Subcutaneous adipose tissue (tissue), 4 donors: ENCODE measurements around the gene RDH14. TPM values are rescaled to one million over a fixed set of nuclear protein-coding genes. Genes with fewer than 3 reads are reported as not detected.

Experiments
- CTCF ChIP-seq: fragments of 450-650 bp; IDR thresholded peaks from one replicate; pipeline ENCODE4 v1.5.1; 2016; ENCODE audit warnings: low read depth, mild to moderate bottlenecking, control low read depth, antibody characterized with exemption, moderate library complexity
- total RNA-seq, 4 donors: library from RNA; depleted of rRNA; stranded (reverse); fragments of >200 nt; gene quantifications; one replicate each; pipeline ENCODE4 v1.1.0, GENCODE V29; 2016

RDH14 gene
- total RNA-seq, 4 donors from 2014 or later, result 22.2 to 36.1 (median 29.5) TPM

- no peak for TF ChIP-seq CTCF
Observed at GRCh38 chr2:18551169-18551568, 9.3 kb downstream of the RDH14 start.

GRCh38 chr2:18550433-18550832 lies 10.0 kb downstream of the RDH14 start:
- TF ChIP-seq CTCF, result no peak

- TF ChIP-seq CTCF, result no peak
Observed at GRCh38 chr2:18549083-18549482, 11.4 kb downstream of the RDH14 start.

- no peak for TF ChIP-seq CTCF
Observed at GRCh38 chr2:18548621-18549020, 11.8 kb downstream of the RDH14 start.

- TF ChIP-seq CTCF, result no peak
Observed at GRCh38 chr2:18546567-18546966, 13.9 kb downstream of the RDH14 start.

- no peak for TF ChIP-seq CTCF
Observed at GRCh38 chr2:18545384-18545783, 15.1 kb downstream of the RDH14 start.

GRCh38 chr2:18544171-18544570 lies 16.3 kb downstream of the RDH14 start:
- no peak for TF ChIP-seq CTCF
